GM23248 (cell line): ENCODE measurements around the gene PHEX. TPM values are rescaled to one million over a fixed set of nuclear protein-coding genes. Genes with fewer than 3 reads are reported as not detected.

Experiments used
- DNase-seq: peaks from one replicate; pipeline ENCODE4 v3.0.0-alpha.2; 2015
- H2AFZ ChIP-seq: fragments of 200-600 bp; sonication (generic); 2 replicates; pipeline ENCODE4 v1.6.1; 2016; ENCODE audit warnings: antibody characterized with exemption
- H3F3A ChIP-seq: fragments of 200-600 bp; sonication (generic); 2 replicates; pipeline ENCODE4 v1.6.1; 2016; ENCODE audit warnings: mild to moderate bottlenecking, antibody characterized with exemption, mixed run types; ENCODE audit not compliant: insufficient read depth
- H3K27ac ChIP-seq: fragments of 200-600 bp; sonication (generic); 2 replicates; pipeline ENCODE4 v1.5.1; 2016; ENCODE audit warnings: mild to moderate bottlenecking
- H3K27me3 ChIP-seq: fragments of 200-600 bp; sonication (generic); replicated peaks from 2 replicates; pipeline ENCODE4 v1.6.1; 2016; ENCODE audit warnings: mild to moderate bottlenecking; ENCODE audit not compliant: insufficient read depth
- H3K36me3 ChIP-seq: fragments of 200-600 bp; sonication (generic); 2 replicates; pipeline ENCODE4 v1.6.1; 2016; ENCODE audit warnings: low read depth, mild to moderate bottlenecking
- H3K4me1 ChIP-seq: fragments of 200-600 bp; sonication (generic); 2 replicates; pipeline ENCODE4 v1.6.1; 2016; ENCODE audit warnings: mild to moderate bottlenecking; ENCODE audit not compliant: insufficient read depth
- H3K4me2 ChIP-seq: fragments of 200-600 bp; sonication (generic); one replicate; pipeline ENCODE4 v1.6.1; 2016; ENCODE audit warnings: mild to moderate bottlenecking; ENCODE audit not compliant: unreplicated experiment
- H3K4me3 ChIP-seq: fragments of 200-600 bp; sonication (generic); 2 replicates; pipeline ENCODE4 v1.5.1; 2016; ENCODE audit warnings: mild to moderate bottlenecking
- H3K79me2 ChIP-seq: fragments of 200-600 bp; sonication (generic); 2 replicates; pipeline ENCODE4 v1.6.1; 2016; ENCODE audit warnings: mild to moderate bottlenecking; ENCODE audit not compliant: insufficient read depth
- H3K9ac ChIP-seq: fragments of 200-600 bp; sonication (generic); 2 replicates; pipeline ENCODE4 v1.6.1; 2016; ENCODE audit warnings: mild to moderate bottlenecking
- H3K9me2 ChIP-seq: fragments of 200-600 bp; sonication (generic); 2 replicates; pipeline ENCODE4 v1.6.1; 2016; ENCODE audit warnings: mixed run types, mild to moderate bottlenecking, moderate library complexity; ENCODE audit not compliant: insufficient read depth
- H3K9me3 ChIP-seq: fragments of 200-600 bp; sonication (generic); one replicate; pipeline ENCODE4 v1.6.1; 2017; ENCODE audit warnings: low read depth
- H4K20me1 ChIP-seq: fragments of 200-600 bp; sonication (generic); 2 replicates; pipeline ENCODE4 v1.6.0; 2016; ENCODE audit not compliant: insufficient read depth
- EZH2 ChIP-seq: fragments of 200-600 bp; sonication (generic); IDR thresholded peaks from 2 replicates; pipeline ENCODE4 v1.6.1; 2018; ENCODE audit warnings: antibody characterized with exemption, mild to moderate bottlenecking; ENCODE audit not compliant: insufficient read depth, poor library complexity, severe bottlenecking
- EZH2phosphoT487 ChIP-seq: fragments of 200-600 bp; sonication (generic); IDR thresholded peaks from 2 replicates; pipeline ENCODE4 v1.6.1; 2018; ENCODE audit warnings: antibody characterized with exemption, moderate library complexity, mild to moderate bottlenecking, low read depth; ENCODE audit not compliant: insufficient read depth
- WGBS, 2 experiments: methylation state at CpG; one replicate each; pipeline ENCODE4 v1.1.6; 2015 to 2017; ENCODE audit warnings: low lambda C conversion rate in 2 of 2, low coverage in 1 of 2; ENCODE audit errors: missing lambda C conversion rate in 2 of 2; 5-methylcytosine and 5-hydroxymethylcytosine counted together
- in situ Hi-C: fragments of 300-500 bp; cut with MboI; formaldehyde crosslinking; loops from 2 replicates; pipeline ENCODE4 v1.15.0; 2020
- polyA plus RNA-seq: library from polyadenylated mRNA; unstranded; fragments of >200 nt; fragmentation: Nextera tagmentation; extraction: Ambion mirVana; gene quantifications from 2 replicates; pipeline ENCODE4 v1.2.1, GENCODE V29; 2016
- total RNA-seq: library from RNA; depleted of rRNA; stranded (reverse); fragments of >200 nt; shearing (Covaris generic); gene quantifications from 2 replicates; pipeline ENCODE4 v1.2.3, GENCODE V29; 2014

PHEX gene
- total and polyA plus RNA-seq, 2 experiments from 2014 or later: 0.64 to 0.65 TPM

GRCh38 chrX:22087011-22087557 lies 55.0 kb downstream of the PHEX start:
- H3K9ac ChIP-seq: no peak overlapping the region
- H3K27ac ChIP-seq: no peak overlapping the region
- no peak for TF ChIP-seq EZH2
- TF ChIP-seq EZH2phosphoT487: no peak
- H4K20me1 ChIP-seq: no peaks in the 10 kb centered on the region
- no peak overlapping the region for H3K4me2 ChIP-seq
- H3K27me3 ChIP-seq: no peaks in the 10 kb centered on the region
- no peak for DNase-seq
- 42 to 44% methylated on average over 3 of the region's 3 CpGs for WGBS, 2 experiments
- no peaks in the 10 kb centered on the region for H3K36me3 ChIP-seq
- no peaks in the 10 kb centered on the region for H3K9me2 ChIP-seq
- no peaks in the 10 kb centered on the region for H3K79me2 ChIP-seq
- in situ Hi-C loops: no loop called here
- H3K4me3 ChIP-seq: no peak overlapping the region
- peaks cover 4% of the 10 kb centered on the region; the same call in 1 of the 2 replicates for H3K4me1 ChIP-seq
- no peaks in the 10 kb centered on the region for H3K9me3 ChIP-seq
- H3F3A ChIP-seq: no peaks in the 10 kb centered on the region
- H2AFZ ChIP-seq: no peak overlapping the region

GRCh38 chrX:22088326-22088725 lies 56.2 kb downstream of the PHEX start:
- Histone ChIP-seq H4K20me1 (no peaks in the 10 kb centered on the region), H3K27ac (no peak overlapping the region), H3K27me3 (no peaks in the 10 kb centered on the region), H3K36me3 (no peaks in the 10 kb centered on the region), H3K4me3 (no peak overlapping the region), H3F3A (no peaks in the 10 kb centered on the region), H3K4me1 (peaks cover 4% of the 10 kb centered on the region; the same call in 1 of the 2 replicates), H3K4me2 (no peak overlapping the region), H3K9me2 (no peaks in the 10 kb centered on the region), H3K9ac (no peak overlapping the region), H2AFZ (no peak overlapping the region), H3K79me2 (no peaks in the 10 kb centered on the region), H3K9me3 (no peaks in the 10 kb centered on the region)
- in situ Hi-C loops: no loop called here
- 77 to 86% methylated on average over 4 of the region's 4 CpGs for WGBS, 2 experiments
- no peak for TF ChIP-seq EZH2
- TF ChIP-seq EZH2phosphoT487: no peak
- no peak for DNase-seq

- H3K27me3 ChIP-seq: no peaks in the 10 kb centered on the region
- H3K4me1 ChIP-seq: peaks cover 9% of the 10 kb centered on the region
- H3K9me2 ChIP-seq: no peaks in the 10 kb centered on the region
- H3K27ac ChIP-seq: no peak overlapping the region; the same call in 1 of the 2 replicates
- no peaks in the 10 kb centered on the region for H4K20me1 ChIP-seq
- no peaks in the 10 kb centered on the region for H3K36me3 ChIP-seq
- no peaks in the 10 kb centered on the region for H3K9me3 ChIP-seq
- no peak overlapping the region for H2AFZ ChIP-seq
- 22 to 28% methylated on average over 4 of the region's 4 CpGs for WGBS, 2 experiments
- in situ Hi-C loops: no loop called here
- H3K4me3 ChIP-seq: no peak overlapping the region
- TF ChIP-seq EZH2phosphoT487: no peak
- TF ChIP-seq EZH2: no peak
- 0 out of 2 replicates have a peak, but pooled peaks cover 2% of the 10 kb centered on the region for H3F3A ChIP-seq
- H3K9ac ChIP-seq: no peak overlapping the region
- no peaks in the 10 kb centered on the region for H3K79me2 ChIP-seq
- H3K4me2 ChIP-seq: no peak overlapping the region
- DNase-seq: peak; percentile 60
Observed at GRCh38 chrX:22090181-22090580, 58.1 kb downstream of the PHEX start.

DNA sequence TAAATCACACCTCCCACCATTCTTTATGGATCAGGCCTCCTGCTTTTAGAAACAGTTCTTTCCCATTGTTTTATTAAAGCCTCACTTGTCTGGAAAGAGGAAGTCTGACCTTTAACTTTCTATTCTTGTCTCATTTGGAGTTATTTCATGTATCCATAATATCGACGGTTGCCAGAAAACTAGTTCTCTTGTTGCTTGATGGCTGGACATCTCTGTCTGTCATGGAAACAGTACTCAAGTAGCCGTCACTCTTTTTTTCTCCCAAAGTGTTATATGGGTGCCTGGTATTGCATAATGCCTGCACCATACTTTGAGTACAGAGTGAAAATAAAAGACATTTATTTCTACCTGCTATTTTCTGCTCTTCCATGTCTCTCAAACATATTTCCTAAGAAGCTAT lies 61.4 kb downstream of the PHEX start:
- H3K4me3 ChIP-seq: no peak overlapping the region
- H3K9ac ChIP-seq: no peak overlapping the region
- H3K27ac ChIP-seq: no peak overlapping the region
- no peaks in the 10 kb centered on the region for H3K9me2 ChIP-seq
- DNase-seq: no peak
- no peaks in the 10 kb centered on the region for H3K27me3 ChIP-seq
- no peaks in the 10 kb centered on the region for H3K79me2 ChIP-seq
- no peaks in the 10 kb centered on the region for H3K9me3 ChIP-seq
- in situ Hi-C loops: no loop called here
- WGBS, 2 experiments: 36 to 47% methylated on average over 3 of the region's 3 CpGs
- H3K36me3 ChIP-seq: no peaks in the 10 kb centered on the region
- H3K4me2 ChIP-seq: no peak overlapping the region
- no peaks in the 10 kb centered on the region for H4K20me1 ChIP-seq
- H3F3A ChIP-seq: peaks cover 24% of the 10 kb centered on the region; the same call in 1 of the 2 replicates
- TF ChIP-seq EZH2: no peak
- no peak for TF ChIP-seq EZH2phosphoT487
- no peak overlapping the region for H2AFZ ChIP-seq
- peaks cover 32% of the 10 kb centered on the region for H3K4me1 ChIP-seq
